Skin of body (tissue), 2 donors: ENCODE measurements around the gene C17orf100. TPM values are rescaled to one million over a fixed set of nuclear protein-coding genes. Genes with fewer than 3 reads are reported as not detected.
"Not testable (repeated sequence)": the region's sequence is repeated elsewhere in the genome, so short reads cannot be mapped to it uniquely, and the experiment has no call there.

Experiments
- DNase-seq: peaks from one replicate; lab custom pipeline; 2025; lab: John Stamatoyannopoulos, UW
- total RNA-seq: library from RNA; depleted of rRNA; stranded (reverse); fragments of >200 nt; gene quantifications from one replicate; pipeline ENCODE4 v1.2.3, GENCODE V29; 2014

Gene C17orf100
- total RNA-seq, 1 donor from 2014 or later = 0.89 TPM

DNA sequence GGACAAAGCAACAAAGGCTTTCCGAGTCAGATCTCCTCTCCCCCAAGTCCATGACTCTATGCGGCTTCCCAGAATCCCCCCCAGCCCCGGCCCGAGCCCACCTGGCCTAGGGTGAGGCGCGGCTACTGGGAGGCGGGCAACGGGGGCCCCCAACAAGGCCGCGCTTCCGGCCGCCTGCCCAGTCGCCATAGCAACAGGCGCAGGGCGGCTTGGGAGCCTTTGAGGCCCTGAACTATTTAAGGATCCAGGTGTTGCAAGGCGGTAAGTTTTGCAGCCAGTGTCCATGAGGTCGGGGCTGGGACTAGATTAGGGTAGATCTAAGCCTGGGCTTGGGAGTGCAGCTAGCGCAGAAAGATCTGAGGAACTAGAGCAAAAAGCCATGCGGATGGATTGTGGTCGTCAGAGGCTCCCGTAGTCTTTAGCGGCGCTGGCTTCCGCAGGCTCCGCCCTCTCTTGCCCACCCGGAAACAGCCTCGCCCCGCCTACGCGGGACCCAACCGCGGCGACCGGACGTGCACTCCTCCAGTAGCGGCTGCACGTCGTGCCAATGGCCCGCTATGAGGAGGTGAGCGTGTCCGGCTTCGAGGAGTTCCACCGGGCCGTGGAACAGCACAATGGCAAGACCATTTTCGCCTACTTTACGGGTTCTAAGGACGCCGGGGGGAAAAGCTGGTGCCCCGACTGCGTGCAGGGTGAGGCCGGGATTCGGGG lies 10.9 kb upstream of the C17orf100 start, which contains the start of the genes KIAA0753 and TXNDC17:
TSS of gene KIAA0753 (minus strand) at position 176 of the 711 bp plus-strand sequence. CDS start 5,608 bp downstream, outside the sequence.
TSS of gene TXNDC17 (plus strand) at position 525 of the 711 bp plus-strand sequence. CDS start at position 548, 23 bp downstream.
- peak; percentile 88 for DNase-seq

DNA sequence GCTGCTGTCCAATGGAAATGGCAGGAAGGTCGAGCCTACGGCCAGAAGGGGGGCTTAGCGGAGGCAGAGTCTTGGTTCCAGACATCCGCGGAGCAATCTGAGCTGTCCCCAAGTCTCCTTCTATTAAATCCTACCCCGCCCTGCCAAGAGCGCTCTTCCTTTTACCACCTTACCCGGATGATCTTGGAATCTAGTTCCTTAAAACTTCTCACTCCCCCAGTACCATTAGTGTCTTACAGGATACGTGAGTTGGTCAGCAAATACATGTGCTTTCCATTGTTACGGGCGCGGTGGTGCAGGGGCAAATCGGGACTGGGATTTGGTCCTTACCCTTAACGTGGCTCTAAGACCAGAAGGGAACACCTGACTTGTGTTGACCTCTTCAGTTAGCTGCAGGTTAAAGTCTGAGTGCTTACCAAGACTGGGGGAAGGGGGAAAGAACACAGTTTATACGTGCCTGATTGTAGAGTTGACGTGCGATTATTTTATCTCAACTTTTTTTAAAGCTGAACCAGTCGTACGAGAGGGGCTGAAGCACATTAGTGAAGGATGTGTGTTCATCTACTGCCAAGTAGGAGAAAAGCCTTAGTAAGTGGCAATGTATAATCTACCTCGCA lies 10.2 kb upstream of the C17orf100 start:
- peak; percentile 8 for DNase-seq

DNA sequence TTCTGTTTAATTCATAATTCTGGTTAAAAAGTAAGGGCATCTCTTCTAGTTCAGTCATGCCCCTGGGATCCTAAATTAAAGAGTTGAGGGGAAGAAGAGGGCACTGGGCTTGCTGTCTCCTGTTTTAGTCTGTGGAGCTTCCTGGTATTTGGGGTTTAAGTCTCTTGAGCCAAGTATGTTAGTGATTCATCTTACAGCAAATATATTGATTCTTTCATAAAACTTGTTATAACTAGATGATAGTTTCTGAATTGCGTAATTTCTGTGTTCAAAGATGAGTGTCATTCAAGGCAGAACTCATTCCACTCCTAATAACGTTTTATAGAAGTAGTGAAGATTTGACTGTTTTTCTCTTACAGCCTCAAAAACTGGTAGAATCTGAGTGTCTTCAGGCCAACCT lies 9.0 kb upstream of the C17orf100 start:
- DNase-seq = no peak

DNA sequence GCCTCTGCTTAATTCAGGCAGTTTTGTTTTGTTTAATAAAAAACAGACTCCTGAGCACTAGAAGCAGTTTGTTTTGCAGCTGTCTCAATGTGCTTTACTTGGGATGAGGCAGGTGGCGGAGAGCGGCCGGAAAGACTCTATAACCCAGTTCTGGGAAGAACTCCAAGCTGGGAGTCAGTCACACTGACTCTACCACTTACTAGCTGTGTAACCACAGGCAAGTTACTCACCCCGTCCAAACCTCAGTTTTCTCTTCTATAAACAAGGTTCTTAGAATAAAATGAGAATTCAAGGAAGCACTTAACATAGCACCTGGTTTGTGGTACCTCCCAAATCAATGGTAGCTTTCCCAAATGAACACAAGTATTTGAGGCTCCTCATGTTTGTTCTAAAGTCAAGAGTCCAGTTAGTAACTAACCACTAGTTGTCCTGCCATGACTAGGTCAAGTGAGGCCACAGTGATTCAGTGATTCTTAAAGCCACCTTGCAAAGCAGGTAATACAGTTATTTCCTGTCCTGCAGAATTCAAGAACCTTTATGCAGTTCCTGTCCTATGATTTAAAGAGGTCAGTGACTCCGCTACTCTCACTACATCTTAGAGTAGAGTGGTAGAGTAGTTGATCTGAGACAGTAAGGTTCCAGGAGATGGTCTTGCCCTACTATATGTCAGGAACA lies 8.0 kb upstream of the C17orf100 start:
- no peak for DNase-seq

DNA sequence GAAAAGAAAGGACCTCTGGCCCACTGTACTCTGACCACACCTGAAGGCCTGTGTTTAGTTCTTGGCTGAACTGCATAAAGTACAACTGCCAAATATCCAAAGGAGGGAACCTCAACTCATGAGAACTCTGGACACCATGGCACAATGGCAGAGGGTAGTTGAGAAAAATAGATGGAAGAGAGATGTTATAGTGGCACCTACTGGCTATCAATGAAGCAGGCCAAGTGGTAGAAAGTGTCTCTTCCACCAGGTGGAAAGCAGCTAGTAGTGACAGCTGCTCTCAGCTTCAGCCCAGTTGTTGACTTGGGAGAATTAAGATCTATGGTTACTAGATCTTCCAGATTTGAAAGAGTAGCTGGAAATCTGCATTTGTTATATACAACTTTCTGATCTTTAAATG lies 3.4 kb upstream of the C17orf100 start:
- DNase-seq = no peak

DNA sequence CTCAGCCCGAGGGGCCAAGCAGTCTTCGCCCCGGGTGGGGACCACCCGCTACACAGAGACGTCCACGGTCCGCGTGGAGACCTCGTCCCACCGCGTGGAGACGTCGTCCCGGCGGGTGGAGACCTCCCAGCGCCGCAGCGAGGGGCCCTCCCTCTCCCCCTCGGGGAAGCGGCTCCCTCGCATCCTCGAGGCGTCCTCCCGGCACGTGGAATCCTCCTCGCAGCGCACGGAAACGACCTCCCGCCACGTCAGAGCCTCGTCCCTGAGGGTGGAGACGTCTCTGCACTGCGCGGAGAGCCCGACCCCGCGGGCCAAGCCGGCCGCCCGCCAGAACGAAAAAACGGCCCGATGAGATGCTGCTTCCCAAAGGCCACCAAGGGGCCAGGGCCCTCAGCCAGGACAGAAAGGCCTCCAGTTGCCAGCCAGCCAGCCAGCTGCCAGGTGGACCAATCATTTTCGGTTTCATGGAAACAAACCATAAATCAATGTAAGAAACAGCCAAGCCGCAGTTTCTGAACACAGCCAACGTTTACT lies 424 bp downstream of the C17orf100 start:
- DNase-seq = no peak

DNA sequence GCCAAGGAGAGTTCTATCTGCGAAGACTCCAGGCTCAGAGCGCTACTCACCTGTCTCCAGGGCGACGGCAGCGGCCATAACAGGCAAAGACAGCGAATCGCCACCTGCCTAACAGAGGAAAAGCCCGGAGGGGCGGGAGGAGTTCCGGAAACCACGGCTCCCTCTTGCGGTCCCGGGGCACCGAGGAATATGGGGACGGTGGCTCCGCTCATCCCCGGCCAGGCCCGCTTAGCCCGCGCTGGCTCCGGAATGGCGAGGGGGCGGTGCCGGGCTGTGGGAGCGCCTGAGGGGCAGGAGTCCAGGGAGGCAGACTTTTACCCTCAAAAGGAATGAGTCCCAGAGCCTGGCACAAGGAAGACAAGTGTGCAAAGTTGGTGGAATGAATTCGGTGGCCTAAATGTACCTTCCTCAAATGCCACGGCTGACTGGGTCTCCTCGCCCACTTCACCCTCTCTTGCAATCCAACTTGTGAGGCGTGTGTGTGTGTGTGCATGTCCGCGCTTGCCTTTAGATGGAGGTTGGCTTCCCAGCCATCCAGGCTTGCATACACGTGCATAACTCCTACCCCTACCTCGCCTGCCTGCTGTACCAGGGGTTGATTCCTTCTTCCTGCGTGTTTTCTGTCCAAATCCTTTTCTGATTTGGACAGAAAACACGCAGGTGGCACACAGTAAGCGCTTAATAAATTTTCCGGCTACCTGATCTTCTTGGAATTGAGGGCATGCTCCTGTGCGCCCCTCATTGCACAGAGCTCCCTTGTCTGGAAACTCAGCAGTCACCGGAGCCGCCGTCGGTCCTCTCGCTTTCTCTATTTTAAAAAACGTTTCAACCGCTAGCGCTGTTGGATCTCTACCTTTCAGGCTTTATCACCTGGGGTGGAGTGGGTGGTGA lies 3.5 kb downstream of the C17orf100 start:
- no peak for DNase-seq

DNA sequence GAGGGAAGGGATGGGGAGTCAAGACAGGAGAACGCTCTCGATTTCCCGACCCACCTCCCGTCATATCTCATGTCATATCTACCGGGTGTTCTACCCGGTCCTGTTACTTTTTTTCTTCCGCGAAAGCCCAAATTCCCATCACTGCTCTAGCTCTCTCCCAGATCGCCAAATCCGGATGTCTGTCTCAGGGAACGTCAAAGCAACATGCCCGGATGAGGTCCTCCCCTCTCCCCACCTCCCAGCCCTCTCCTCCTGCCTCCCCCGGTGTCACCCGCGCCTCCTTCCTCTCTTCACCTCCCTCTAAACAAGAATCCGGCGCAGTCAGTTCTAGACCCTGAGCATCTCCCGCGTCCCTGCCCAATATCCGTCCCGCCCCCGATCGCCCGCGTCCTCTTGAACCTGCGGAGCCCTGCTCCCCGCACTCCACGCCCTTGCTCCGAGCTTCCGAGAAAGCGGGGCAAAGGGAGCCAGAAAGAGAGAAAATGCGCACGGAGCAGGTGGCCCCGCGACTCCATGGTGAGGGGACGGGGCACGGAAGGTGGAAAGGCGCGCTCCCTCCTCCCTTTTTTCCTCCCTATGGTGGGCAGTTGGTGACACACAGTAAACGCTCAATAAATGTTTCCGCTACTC lies 4.3 kb downstream of the C17orf100 start:
- DNase-seq = not testable (repeated sequence)

DNA sequence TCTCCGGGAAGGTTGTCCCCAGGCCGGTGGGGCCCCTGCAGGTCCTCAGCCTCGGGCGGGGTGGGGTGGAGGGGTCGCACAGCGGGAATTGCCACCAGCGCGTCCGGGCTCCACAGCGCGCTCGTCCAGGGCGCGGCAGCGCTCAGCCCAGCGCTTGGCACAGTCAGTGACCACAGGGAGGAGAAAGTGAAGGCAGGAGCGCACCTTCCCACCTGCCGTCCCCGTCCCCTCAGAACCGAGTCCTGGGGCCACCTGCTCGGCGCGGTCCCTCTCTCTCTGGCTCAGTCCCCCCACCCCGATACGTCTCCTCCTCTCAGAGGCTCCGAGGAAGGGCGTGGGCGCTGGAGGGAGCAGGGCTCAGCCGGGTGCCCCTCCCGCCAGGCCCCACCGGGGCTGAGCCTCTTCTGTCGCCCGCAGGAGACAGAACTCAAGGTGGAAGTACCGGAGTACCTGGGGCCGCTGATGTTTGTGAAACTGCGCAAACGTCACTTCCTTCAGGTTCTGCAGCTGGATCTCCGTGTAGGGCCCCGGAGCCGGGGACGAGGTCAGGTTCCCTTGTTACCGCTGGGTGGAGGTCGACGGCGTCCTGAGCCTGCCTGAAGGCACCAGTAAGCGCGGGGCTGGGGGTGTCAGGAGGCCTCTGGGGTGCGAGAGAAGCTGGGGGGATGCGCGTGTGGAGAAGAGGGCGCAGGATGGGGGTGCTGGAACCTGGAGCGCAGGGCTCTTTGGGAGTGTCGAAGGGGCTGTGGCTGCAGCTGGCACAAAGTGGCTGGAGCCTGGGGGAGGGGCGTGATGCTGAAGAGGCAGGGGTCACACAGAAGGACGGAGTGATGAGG lies 5.5 kb downstream of the C17orf100 start:
- not testable (repeated sequence) for DNase-seq

DNA sequence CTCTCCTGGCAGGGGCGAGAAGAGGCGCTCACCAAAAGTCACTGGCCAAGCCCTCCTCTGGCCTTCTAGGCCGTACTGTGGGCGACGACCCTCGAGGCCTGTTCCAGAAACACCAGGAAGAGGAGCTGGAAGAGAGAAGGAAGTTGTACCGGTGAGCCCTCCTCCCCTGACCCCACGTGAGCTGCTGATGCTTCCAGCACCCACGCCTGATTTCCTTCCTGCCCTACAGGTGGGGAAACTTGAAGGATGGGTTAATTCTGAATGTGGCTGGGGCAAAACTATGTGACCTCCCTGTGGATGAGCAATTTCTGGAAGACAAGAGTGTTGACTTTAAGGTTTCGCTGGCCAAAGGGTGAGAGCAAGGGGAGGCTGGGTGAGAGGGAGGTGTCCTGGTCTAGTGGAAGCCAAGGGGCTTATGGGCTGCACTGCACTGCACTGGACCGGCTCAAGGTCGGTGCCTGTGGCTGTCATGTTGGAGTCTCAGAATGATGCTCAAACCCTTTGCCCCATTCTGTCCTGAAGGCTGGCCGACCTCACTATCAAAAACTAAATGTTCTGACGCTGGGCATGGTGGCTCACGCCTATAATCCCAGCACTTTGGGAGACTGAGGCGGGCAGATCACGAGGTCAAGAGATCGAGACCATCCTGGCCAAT lies 6.2 kb downstream of the C17orf100 start:
- no peak for DNase-seq

DNA sequence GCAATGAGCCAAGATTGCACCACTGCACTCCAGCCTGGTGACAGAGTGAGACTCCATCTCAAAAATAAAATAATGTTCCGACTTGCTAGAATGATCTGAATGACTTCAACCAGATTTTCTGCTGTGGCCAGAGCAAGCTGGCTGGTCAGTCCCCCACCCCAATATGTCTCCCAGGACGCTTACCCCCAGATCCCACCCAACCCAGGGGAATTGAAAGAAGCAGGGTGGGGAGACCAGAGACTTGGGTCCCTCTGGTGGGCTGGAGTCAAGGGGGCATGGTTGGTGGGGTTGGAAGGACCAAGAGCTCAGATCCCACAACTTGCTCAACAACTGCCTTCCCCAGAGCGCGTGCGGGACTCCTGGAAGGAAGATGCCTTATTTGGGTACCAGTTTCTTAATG lies 6.8 kb downstream of the C17orf100 start:
- not testable (repeated sequence) for DNase-seq

DNA sequence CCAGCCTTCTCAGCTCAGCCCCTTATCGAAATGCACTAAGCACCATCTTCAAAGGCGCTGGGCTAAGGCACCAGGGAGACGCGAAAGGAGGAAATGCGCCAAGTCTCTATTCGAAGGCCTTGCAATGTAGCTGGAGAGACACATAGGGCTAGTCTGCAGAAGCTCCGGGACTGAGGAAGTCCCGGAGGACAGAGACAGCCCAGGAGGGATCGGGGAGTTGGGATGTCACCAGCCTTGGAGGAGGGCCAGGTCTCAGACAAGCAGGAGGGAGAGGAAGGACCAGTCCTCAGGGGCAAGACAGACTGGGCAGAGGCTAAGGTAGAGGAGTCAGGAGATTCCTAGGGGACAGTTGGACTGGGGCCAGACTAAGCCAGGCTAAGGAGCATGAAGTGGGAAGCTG lies 8.5 kb downstream of the C17orf100 start:
- DNase-seq = no peak

DNA sequence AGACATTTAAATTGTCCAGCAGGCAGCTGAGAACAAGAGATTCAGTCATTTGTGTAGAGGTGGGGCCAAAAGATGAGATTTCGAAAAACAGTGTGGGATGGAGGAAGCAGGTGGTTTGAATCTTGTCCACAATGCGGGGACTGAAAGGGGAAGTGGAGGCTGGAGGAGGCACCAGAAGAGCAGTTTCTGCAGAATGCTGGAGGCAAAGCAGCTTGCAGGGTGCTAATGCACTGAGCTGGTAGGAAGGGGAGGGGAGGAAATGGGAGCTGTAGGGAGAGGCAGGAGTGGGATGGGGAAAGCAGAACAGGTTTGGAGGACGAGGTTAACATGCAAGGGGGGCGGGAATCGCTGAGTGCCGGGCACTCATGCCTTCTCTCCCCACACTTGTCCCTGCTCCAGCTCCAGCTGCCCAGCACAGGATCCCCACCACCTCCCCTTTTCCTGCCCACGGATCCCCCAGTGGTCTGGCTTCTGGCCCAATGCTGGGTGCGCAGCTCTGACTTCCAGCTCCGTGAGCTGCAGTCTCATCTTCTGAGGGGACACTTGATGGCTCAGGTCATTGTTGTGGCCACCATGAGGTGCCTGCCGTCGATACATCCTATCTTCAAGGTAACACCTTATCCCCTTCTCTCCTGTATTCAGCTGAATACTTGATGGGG lies 9.4 kb downstream of the C17orf100 start:
- DNase-seq = no peak

DNA sequence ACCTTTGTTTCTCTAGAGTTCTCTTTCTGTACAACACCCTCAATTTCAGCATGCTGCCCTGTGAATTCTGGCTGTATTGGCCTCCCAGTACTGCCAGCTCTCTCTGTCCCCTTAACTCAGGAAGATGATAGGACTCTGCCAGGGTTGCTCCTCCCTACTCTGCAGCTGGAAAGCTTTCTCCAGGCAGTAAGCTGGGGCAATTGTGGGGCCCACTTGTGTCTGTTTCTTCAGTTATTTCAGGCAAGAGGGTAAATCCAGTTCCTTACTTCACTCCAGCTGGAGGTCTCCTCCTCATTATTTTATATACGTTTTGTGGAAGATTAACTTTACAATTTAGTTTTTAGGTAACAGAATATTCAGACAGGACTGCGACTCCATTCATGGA lies 9.9 kb downstream of the C17orf100 start:
- DNase-seq = no peak

DNA sequence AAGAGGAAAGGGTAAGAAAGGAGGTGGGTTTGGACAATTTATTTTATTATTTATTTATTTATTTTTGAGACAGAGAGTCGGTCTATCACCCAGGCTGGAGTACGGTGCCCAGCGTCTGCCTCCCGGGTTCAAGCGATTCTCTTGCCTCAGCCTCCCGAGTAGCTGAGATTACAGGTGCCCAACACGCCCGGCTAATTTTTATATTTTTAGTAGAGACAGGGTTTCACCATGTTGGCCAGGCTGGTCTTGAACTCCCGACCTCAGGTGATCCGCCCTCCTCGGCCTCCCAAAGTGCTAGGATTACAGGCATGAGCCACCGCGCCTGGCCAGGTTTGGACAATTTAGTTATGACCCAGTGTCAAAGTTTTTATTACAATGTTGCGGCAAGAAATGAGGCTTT lies 11.6 kb downstream of the C17orf100 start:
- not testable (repeated sequence) for DNase-seq

DNA sequence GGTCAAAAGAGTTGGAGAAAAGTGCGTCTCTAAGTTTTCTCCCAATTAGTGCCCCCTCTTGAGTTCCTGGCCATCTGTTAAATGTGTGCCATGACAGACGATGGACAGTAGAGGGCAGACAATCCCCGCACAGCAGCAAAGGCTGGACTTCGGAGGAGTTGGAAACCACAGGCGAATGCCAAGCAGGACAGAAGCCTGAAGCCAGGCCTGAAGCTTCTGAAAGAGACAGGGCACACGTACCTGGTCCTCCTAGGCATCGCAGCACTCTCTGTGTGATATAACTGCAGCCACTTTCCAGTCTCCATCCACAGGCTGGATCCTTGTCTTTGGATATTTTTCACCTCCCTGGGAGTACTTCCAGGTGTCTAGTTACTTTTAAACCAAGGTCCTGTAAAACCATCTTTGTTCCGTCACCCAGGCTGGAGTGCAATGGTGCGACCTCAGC lies 14.5 kb downstream of the C17orf100 start:
- DNase-seq = peak; percentile 71

DNA sequence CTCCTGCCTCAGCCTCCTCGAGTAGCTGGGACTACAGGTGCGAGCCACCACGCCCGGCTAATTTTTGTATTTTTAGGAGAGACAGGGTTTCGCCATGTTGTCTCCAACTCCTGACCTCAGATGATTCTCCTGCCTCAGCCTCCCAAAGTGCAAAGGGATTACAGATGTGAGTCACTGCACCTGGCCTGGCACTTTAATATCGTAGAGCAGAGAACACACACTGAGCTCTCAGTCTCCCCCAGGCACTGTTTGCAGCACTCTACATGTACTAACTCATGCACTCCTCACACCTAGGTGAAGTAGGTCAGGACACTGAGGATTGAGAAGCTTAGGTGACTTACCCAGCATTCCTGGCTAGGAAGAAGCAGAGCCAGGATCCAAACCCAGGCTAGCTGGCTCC lies 15.0 kb downstream of the C17orf100 start:
- no peak for DNase-seq

DNA sequence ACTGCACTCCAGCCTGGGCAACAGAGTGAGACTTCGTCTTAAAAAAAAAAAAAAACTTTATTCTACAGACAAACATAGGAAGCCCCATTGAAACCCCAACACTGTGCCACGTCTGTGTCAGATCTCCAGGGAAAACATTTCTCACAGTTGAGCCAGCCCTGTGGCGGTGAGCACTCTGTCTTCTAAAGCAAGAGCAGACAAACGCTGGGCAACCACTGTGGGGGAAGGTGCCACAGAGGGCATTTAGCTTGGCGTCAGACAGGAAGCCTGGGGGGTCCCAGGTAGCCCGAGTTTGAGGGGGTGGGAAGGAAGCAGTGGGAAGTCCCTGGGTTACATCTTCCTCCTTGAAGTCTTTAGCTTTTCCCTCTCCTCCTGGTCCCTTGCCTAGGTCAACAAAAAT lies 16.0 kb downstream of the C17orf100 start:
- no peak for DNase-seq

DNA sequence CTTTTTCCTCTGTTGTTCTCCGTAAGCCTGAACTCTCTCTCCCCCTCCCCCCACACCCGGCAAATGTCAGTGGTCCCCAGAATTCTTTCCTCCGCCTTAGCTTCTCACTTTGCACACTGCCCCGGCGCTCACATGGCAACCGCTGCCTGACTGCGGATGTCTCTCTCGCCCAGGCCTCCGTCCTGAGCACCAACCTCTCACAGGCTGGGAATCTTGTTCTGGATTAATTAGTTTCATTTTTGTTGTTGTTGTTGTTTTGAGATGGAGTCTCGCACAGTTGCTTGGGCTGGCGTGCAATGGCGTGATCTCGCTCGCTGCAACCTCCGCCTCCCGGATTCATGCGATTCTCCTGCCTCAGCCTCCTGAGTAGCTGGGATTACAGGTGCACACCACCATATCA lies 16.7 kb downstream of the C17orf100 start:
- DNase-seq = no peak
